Renal cortical epithelial cell (primary cell): Measurements from ENCODE around the gene GRHL1. TPM values are rescaled to one million over a fixed set of nuclear protein-coding genes. Genes with fewer than 3 reads are reported as not detected.
"Not testable (repeated sequence)": the region's sequence is repeated elsewhere in the genome, so short reads cannot be mapped to it uniquely, and the experiment has no call there.

Experiments
- DNase-seq: peaks from one replicate; pipeline ENCODE4 v3.0.0-alpha.2; 2011; ENCODE audit warnings: low read depth
- total RNA-seq: library from RNA; depleted of rRNA; stranded (reverse); fragments of >200 nt; gene quantifications from 2 replicates; pipeline ENCODE4 v1.2.3, GENCODE V29; 2014

Gene GRHL1
- total RNA-seq = 1.7 and 4.0 TPM in 2 replicates

GRCh38 chr2:9951522-9952285, at the start of gene GRHL1:
TSS of gene GRHL1 (plus strand) at chr2:9951693. CDS start at chr2:9951834, 141 bp downstream.
- peak; percentile 50 for DNase-seq

- peak; percentile 22 for DNase-seq
Measured at GRCh38 chr2:9905413-9905812, 46.1 kb upstream of the GRHL1 start.

GRCh38 chr2:9907402-9907801, 44.1 kb upstream of the GRHL1 start:
- no peak for DNase-seq

- no peak for DNase-seq
Measured at GRCh38 chr2:9908639-9909038, 42.9 kb upstream of the GRHL1 start.

GRCh38 chr2:9909106-9909505, 42.4 kb upstream of the GRHL1 start:
- no peak for DNase-seq

- DNase-seq = no peak
Measured at GRCh38 chr2:9910699-9911098, 40.8 kb upstream of the GRHL1 start.

- no peak for DNase-seq
Measured at GRCh38 chr2:9912468-9912867, 39.0 kb upstream of the GRHL1 start.

- DNase-seq = peak; percentile 83
Measured at GRCh38 chr2:9914384-9915065, 37.0 kb upstream of the GRHL1 start.

GRCh38 chr2:9918275-9918674, 33.2 kb upstream of the GRHL1 start:
- no peak for DNase-seq

- DNase-seq = no peak
Measured at GRCh38 chr2:9919512-9919911, 32.0 kb upstream of the GRHL1 start.

GRCh38 chr2:9927020-9927419, 24.5 kb upstream of the GRHL1 start:
- DNase-seq = not testable (repeated sequence)

- no peak for DNase-seq
Measured at GRCh38 chr2:9937258-9937657, 14.2 kb upstream of the GRHL1 start.

GRCh38 chr2:9937968-9938367, 13.5 kb upstream of the GRHL1 start:
- no peak for DNase-seq

- DNase-seq = no peak
Measured at GRCh38 chr2:9939587-9940485, 11.7 kb upstream of the GRHL1 start.

- DNase-seq = peak; percentile 59
Measured at GRCh38 chr2:9941196-9941995, 10.1 kb upstream of the GRHL1 start.

- DNase-seq = no peak
Measured at GRCh38 chr2:9941996-9942390, 9.5 kb upstream of the GRHL1 start.

- no peak for DNase-seq
Measured at GRCh38 chr2:9944330-9944758, 7.1 kb upstream of the GRHL1 start.

- DNase-seq = no peak
Measured at GRCh38 chr2:9945596-9945995, 5.9 kb upstream of the GRHL1 start.

GRCh38 chr2:9946076-9946475, 5.4 kb upstream of the GRHL1 start:
- no peak for DNase-seq

GRCh38 chr2:9946818-9947217, 4.7 kb upstream of the GRHL1 start:
- no peak for DNase-seq

GRCh38 chr2:9948721-9949120, 2.8 kb upstream of the GRHL1 start:
- DNase-seq = no peak
